ENCODE results near the gene GSG1L2. TPM values are rescaled to one million over a fixed set of nuclear protein-coding genes. Genes with fewer than 3 reads are reported as not detected.

GSG1L2 gene
- total RNA-seq, 1 donor from 2014 or later, result not detected

DNA sequence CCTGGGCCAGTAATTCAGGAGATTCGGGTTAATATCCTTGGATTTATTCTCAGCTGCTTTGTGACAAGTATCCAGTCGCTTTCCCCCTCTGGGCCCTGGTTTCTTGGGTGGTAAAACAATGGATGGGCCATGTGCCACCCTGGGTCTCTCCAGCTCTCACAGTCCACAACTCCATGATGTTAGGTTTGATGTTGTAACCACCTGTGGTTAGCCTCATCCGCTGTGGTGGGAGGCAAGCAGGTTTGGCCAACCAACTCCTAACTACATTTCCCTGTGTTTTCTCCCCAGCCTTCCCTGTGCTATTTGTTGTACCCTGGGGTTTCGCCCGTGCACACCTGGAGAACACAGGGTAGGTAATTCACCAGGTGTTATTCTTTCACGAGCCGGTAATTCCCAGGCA, 39.0 kb upstream of the GSG1L2 start:
- TF ChIP-seq, protein P1, sequence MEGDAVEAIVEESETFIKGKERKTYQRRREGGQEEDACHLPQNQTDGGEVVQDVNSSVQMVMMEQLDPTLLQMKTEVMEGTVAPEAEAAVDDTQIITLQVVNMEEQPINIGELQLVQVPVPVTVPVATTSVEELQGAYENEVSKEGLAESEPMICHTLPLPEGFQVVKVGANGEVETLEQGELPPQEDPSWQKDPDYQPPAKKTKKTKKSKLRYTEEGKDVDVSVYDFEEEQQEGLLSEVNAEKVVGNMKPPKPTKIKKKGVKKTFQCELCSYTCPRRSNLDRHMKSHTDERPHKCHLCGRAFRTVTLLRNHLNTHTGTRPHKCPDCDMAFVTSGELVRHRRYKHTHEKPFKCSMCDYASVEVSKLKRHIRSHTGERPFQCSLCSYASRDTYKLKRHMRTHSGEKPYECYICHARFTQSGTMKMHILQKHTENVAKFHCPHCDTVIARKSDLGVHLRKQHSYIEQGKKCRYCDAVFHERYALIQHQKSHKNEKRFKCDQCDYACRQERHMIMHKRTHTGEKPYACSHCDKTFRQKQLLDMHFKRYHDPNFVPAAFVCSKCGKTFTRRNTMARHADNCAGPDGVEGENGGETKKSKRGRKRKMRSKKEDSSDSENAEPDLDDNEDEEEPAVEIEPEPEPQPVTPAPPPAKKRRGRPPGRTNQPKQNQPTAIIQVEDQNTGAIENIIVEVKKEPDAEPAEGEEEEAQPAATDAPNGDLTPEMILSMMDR (IDR thresholded peaks at IDR 0.05), result no peak
- no peak for DNase-seq (ENCODE audit: low spot score)
- Mint-ChIP-seq H3K36me3 (ENCODE audit: low read depth) (peaks cover 27% of the 10 kb centered on the region), H3K27ac (ENCODE audit: unreplicated experiment) (no peak overlapping the region), H3K4me3 (ENCODE audit: unreplicated experiment) (no peak overlapping the region), H3K9me3 (ENCODE audit: low read depth) (peaks cover 37% of the 10 kb centered on the region), H3K4me1 (ENCODE audit: low read depth) (no peaks in the 10 kb centered on the region), H3K27me3 (ENCODE audit: low read depth) (no peaks in the 10 kb centered on the region)

DNA sequence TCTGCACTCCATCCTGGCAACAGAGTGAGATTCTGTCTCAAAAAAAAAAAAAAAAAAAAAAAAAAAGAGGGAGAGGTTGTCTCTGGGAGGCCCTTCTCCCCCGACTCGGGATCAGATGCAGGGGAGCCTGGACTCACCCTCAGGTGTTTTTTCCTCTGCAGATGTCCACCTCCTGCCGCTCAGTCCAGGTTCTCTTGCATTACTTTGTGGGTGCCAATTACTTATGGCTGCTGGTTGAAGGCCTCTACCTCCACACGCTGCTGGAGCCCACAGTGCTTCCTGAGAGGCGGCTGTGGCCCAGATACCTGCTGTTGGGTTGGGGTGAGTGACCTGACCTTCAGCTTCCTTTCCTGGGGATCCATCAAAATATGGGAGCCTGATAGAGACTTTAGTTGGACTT, 37.9 kb upstream of the GSG1L2 start:
- H3K36me3 Mint-ChIP-seq (ENCODE audit: low read depth), result peaks cover 24% of the 10 kb centered on the region
- H3K27ac Mint-ChIP-seq (ENCODE audit: unreplicated experiment), result no peak overlapping the region
- H3K4me1 Mint-ChIP-seq (ENCODE audit: low read depth), result no peaks in the 10 kb centered on the region
- H3K27me3 Mint-ChIP-seq (ENCODE audit: low read depth), result no peaks in the 10 kb centered on the region
- no peak overlapping the region for H3K4me3 Mint-ChIP-seq (ENCODE audit: unreplicated experiment)
- TF ChIP-seq, protein P1 (IDR thresholded peaks at IDR 0.05), result no peak
- DNase-seq (ENCODE audit: low spot score), result no peak
- peaks cover 31% of the 10 kb centered on the region for H3K9me3 Mint-ChIP-seq (ENCODE audit: low read depth)

DNA sequence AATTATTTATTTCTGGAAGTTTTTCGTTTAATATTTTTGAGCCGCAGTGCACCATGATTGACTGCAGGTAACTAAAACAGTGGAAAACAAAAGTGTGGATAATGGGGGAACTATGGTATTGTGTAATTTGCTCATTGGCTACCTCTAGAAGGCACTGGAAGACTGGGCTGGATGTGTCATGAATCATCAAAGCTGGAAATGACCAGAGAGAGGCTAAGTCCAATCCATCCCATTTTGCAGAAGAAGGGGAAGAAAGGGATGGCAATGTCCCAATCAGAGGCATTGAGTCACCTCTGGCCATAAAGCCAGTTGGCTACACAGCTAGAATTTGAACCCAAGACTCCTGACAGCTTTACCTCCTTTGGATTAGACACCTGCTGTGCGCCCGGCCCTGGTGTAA, 33.2 kb upstream of the GSG1L2 start:
- Mint-ChIP-seq H3K4me1 (ENCODE audit: low read depth) (no peaks in the 10 kb centered on the region), H3K27ac (ENCODE audit: unreplicated experiment) (no peak overlapping the region), H3K36me3 (ENCODE audit: low read depth) (peaks cover 10% of the 10 kb centered on the region), H3K4me3 (ENCODE audit: unreplicated experiment) (no peak overlapping the region), H3K27me3 (ENCODE audit: low read depth) (no peaks in the 10 kb centered on the region), H3K9me3 (ENCODE audit: low read depth) (peaks cover 17% of the 10 kb centered on the region)
- DNase-seq (ENCODE audit: low spot score), result no peak
- TF ChIP-seq, protein P1 (IDR thresholded peaks at IDR 0.05), result no peak

DNA sequence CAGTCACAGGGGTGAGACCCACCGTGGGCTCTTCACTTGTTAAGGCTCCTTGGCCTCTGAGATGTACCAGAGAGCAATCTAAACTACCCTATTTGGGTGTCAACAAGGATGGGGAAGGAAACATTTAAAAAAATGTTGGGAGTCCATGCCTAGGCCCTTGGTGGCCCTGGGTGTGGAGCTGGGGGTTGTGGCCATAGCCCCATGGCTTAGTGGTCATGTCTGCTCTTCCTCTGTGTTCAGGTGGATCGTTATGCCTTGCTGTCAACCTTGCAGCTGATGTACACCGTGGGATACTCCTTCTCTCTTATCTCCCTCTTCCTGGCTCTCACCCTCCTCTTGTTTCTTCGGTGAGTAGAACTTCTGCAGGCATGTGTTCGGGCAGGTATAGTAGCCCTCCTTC, 32.4 kb upstream of the GSG1L2 start:
- Mint-ChIP-seq H3K27ac (ENCODE audit: unreplicated experiment) (no peak overlapping the region), H3K36me3 (ENCODE audit: low read depth) (peaks cover 10% of the 10 kb centered on the region), H3K4me1 (ENCODE audit: low read depth) (no peaks in the 10 kb centered on the region), H3K9me3 (ENCODE audit: low read depth) (peaks cover 17% of the 10 kb centered on the region), H3K27me3 (ENCODE audit: low read depth) (no peaks in the 10 kb centered on the region), H3K4me3 (ENCODE audit: unreplicated experiment) (no peak overlapping the region)
- TF ChIP-seq, protein P1 (IDR thresholded peaks at IDR 0.05), result no peak
- no peak for DNase-seq (ENCODE audit: low spot score)

DNA sequence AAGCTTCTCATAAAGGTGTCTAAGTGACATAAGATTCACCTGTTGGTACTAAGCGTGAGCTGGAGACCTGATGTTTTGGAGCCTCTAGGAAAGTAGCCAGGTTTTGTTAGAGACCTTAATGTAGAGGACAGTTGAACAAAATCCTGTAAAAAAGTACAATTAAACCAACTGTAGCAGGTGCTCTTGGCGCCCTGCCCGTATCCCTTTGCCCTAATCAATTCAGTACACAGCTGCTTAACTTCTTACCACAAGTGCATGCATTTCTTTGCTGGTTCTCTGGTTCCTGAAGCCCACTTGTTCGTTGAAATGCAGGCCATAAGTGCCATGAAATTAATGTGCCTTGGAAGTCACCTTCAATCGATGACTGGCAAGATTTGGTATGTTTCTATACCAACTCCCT, 28.3 kb upstream of the GSG1L2 start:
- Mint-ChIP-seq H3K27me3 (ENCODE audit: low read depth) (no peaks in the 10 kb centered on the region), H3K4me3 (ENCODE audit: unreplicated experiment) (no peak overlapping the region)
- no peak for DNase-seq (ENCODE audit: low spot score)

More for the DNA sequence above, 28.3 kb upstream of the GSG1L2 start:
- Mint-ChIP-seq H3K4me1 (ENCODE audit: low read depth) (peaks cover 5% of the 10 kb centered on the region), H3K9me3 (ENCODE audit: low read depth) (peaks cover 5% of the 10 kb centered on the region), H3K27ac (ENCODE audit: unreplicated experiment) (no peak overlapping the region), H3K36me3 (ENCODE audit: low read depth) (peaks cover 3% of the 10 kb centered on the region)
- TF ChIP-seq, protein P1 (IDR thresholded peaks at IDR 0.05), result no peak

Measured in chondrocyte (in vitro differentiated cells).